Esophagus muscularis mucosa (tissue), 4 donors: Measurements from ENCODE around the gene IGF2R. TPM values are rescaled to one million over a fixed set of nuclear protein-coding genes. Genes with fewer than 3 reads are reported as not detected.
A peak's percentile ranks its signal among the peaks of the same experiment; 100 is the strongest.

Experiments
- DNase-seq: peaks from one replicate; pipeline ENCODE4 v3.0.0-alpha.2; 2017; ENCODE audit errors: extremely low spot score
- H3K27ac ChIP-seq, 4 donors: fragments of 200-600 bp; sonication (generic); replicated peaks in 1 of 4; 1 replicate in 3 of 4; 2 replicates in 1 of 4; pipeline ENCODE4 v1.5.1; 2016 to 2019; ENCODE audit warnings: mild to moderate bottlenecking in 1 of 4
- H3K27me3 ChIP-seq, 4 donors: fragments of 200-600 bp; sonication (generic); one replicate each; pipeline versions ENCODE4 v1.5.1 to v1.6.0; 2016 to 2019
- H3K36me3 ChIP-seq, 4 donors: fragments of 200-600 bp; sonication (generic); one replicate each; pipeline ENCODE4 v1.5.1; 2016 to 2019
- H3K4me1 ChIP-seq, 4 donors: fragments of 200-600 bp; sonication (generic); one replicate each; pipeline ENCODE4 v1.5.1; 2016 to 2019
- H3K4me3 ChIP-seq, 4 donors: fragments of 200-600 bp; sonication (generic); 1 replicate in 2 of 4; 2 replicates in 2 of 4; pipeline ENCODE4 v1.5.1; 2016 to 2019; ENCODE audit warnings: mild to moderate bottlenecking in 4 of 4, moderate library complexity in 1 of 4
- H3K9me3 ChIP-seq, 4 donors: fragments of 200-600 bp; sonication (generic); 1 replicate in 3 of 4; 2 replicates in 1 of 4; pipeline ENCODE4 v1.5.1; 2016 to 2019
- EP300 ChIP-seq: sonication (generic); formaldehyde crosslinking; IDR thresholded peaks from one replicate; pipeline ENCODE4 v1.6.1; 2017; ENCODE audit warnings: antibody characterized with exemption
- POLR2A ChIP-seq: fragments of 450-650 bp; IDR thresholded peaks from one replicate; pipeline ENCODE4 v1.6.1; 2017; ENCODE audit warnings: antibody characterized with exemption, moderate library complexity, mild to moderate bottlenecking, low read depth
- POLR2AphosphoS5 ChIP-seq, 2 donors: sonication (generic); formaldehyde crosslinking; IDR thresholded peaks; one replicate each; pipeline ENCODE4 v1.6.1; 2017; ENCODE audit warnings: antibody characterized with exemption in 2 of 2
- WGBS: methylation state at CpG from one replicate; pipeline ENCODE4 v1.1.5; 2018; 5-methylcytosine and 5-hydroxymethylcytosine counted together
- intact Hi-C: fragments of 100-400 bp; cut with DNase I; formaldehyde crosslinking; loops from one replicate; pipeline ENCODE4 v1.15.1; 2023
- total RNA-seq, 4 donors: library from RNA; depleted of rRNA; stranded (reverse); fragments of >200 nt; gene quantifications; one replicate each; pipeline versions ENCODE4 v1.1.0 to v1.2.1, GENCODE V29; 2016
- TF ChIP-seq, protein P1 (sequence below), 3 experiments: fragments of 200-600 bp in 2 of 3; fragments of 450-650 bp in 1 of 3; sonication (generic) in 2 of 3; IDR thresholded peaks; one replicate each; pipeline ENCODE4 v1.5.1; 2017 to 2019; ENCODE audit warnings: antibody characterized with exemption in 3 of 3, mild to moderate bottlenecking in 2 of 3, moderate library complexity in 1 of 3

IGF2R gene
- total RNA-seq, 4 donors from 2014 or later, result 43.6 to 75.3 (median 58.4) TPM

DNA sequence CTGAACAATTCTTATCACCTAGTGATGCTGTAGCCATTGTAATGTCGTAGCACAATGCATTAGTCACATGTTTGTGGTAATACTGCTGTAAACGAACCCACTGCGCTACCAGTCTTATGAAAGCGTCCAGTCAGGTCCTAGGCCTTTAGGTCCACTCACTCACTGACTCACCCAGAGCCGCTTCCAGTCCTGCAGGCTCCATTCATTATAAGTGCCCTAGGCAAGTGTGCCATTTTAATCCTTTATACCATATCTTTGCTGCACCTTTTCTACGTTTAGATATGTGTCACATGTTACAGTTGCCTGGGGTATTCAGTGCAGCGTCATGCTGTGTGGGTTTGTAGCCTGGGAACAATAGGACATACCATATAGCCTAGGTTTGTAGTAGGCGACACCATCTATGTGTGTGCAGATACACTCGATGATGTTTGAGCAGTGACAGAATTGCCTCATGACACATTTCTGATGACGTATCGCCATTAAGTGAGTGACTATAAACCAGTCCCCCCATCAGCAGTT lies 15.4 kb downstream of the IGF2R start:
- WGBS, result 85% methylated on average over 11 of the region's 11 CpGs
- Histone ChIP-seq H3K36me3 (no peaks in the 10 kb centered on the region), H3K27ac (no peak overlapping the region), H3K9me3 (no peaks in the 10 kb centered on the region), H3K4me1 (peaks cover 60 to 86% (median 76%) of the 10 kb centered on the region in 4 donors), H3K4me3 (no peak overlapping the region), H3K27me3 (no peaks in the 10 kb centered on the region)
- TF ChIP-seq, protein P1, sequence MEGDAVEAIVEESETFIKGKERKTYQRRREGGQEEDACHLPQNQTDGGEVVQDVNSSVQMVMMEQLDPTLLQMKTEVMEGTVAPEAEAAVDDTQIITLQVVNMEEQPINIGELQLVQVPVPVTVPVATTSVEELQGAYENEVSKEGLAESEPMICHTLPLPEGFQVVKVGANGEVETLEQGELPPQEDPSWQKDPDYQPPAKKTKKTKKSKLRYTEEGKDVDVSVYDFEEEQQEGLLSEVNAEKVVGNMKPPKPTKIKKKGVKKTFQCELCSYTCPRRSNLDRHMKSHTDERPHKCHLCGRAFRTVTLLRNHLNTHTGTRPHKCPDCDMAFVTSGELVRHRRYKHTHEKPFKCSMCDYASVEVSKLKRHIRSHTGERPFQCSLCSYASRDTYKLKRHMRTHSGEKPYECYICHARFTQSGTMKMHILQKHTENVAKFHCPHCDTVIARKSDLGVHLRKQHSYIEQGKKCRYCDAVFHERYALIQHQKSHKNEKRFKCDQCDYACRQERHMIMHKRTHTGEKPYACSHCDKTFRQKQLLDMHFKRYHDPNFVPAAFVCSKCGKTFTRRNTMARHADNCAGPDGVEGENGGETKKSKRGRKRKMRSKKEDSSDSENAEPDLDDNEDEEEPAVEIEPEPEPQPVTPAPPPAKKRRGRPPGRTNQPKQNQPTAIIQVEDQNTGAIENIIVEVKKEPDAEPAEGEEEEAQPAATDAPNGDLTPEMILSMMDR (IDR thresholded peaks at IDR 0.05), result no peak
- TF ChIP-seq POLR2A (no peak), POLR2AphosphoS5 (IDR thresholded peaks at IDR 0.05) (no peak), EP300 (no peak)
- intact Hi-C loops, result loop anchor here (5.0 kb wide), 1 partner anchor 43 kb away; no protein-coding TSS in a partner anchor
- DNase-seq, result no peak

DNA sequence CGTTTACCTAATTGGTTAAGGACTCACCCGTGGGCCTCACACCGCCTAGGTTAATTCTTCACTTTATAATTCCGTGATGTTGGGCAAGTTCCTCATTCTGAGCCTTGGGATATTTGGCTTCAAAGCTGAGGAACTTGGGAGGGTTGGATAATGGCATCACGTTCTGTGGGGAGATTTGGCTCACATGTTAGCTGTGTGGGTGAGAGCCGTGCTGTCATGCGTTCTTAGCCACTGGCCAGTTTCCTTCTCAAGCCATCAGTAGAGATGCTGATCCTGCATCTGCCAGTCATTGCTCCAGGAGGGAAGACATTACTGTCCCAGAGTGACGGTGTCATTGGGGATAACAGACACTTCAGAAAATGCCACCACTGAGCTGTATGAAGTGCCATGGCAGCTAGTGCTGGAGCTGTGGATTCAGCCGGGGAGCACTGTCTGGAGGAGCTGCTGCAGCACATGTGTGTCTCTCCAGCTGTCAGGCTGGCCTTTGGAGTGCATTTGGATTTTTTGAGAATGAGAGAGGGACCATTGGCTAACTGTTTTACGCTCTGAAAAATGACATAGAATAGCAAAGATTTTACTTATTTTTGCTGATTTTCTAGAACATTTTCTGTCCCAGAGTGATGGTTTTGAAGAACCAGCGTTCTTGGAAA lies 16.5 kb downstream of the IGF2R start:
- Histone ChIP-seq H3K27ac (peak overlapping the region in 1 of 4 donors; percentile 12), H3K4me1 (peaks cover 66 to 86% (median 80%) of the 10 kb centered on the region in 4 donors)

DNA sequence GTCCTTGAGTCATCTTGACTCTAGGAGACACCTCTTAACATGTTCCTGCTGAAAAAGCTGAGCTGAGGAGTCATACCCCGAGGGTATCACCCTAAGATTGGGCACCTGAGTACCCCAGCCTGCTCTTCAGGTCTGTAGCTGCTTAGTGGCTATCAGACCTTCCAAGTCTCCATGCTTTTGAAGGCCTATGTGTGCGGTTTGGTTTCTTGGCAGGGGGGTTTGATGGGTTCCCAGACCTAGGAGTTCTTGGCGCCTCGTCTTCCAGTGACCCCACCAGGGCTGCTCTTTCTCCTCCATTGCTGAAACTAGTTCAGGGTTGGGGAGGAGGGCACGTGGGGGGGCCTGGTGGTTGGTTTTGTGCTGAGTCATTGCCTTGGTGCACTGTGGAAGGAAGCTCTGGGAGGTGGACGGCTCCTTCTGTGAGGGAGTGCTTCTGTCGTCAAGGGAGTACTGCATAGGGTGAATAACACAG lies 20.1 kb downstream of the IGF2R start:
- Histone ChIP-seq H3K27me3 (no peaks in the 10 kb centered on the region), H3K36me3 (peaks cover 0 to 13% (median 8%) of the 10 kb centered on the region in 4 donors), H3K27ac (no peak overlapping the region), H3K4me3 (no peak overlapping the region), H3K4me1 (peaks cover 36 to 50% (median 44%) of the 10 kb centered on the region in 4 donors), H3K9me3 (no peaks in the 10 kb centered on the region)
- intact Hi-C loops, result no loop called here
- DNase-seq, result no peak
- 83% methylated on average over 7 of the region's 7 CpGs for WGBS
- no peak for TF ChIP-seq POLR2AphosphoS5 (IDR thresholded peaks at IDR 0.05)
- TF ChIP-seq POLR2A, result no peak
- no peak for TF ChIP-seq EP300
- TF ChIP-seq, protein P1 (IDR thresholded peaks at IDR 0.05), result no peak

More for the DNA sequence above, 16.5 kb downstream of the IGF2R start:
- H3K36me3 ChIP-seq, result no peaks in the 10 kb centered on the region
- no peak overlapping the region for H3K4me3 ChIP-seq
- TF ChIP-seq POLR2AphosphoS5 (IDR thresholded peaks at IDR 0.05) (no peak), POLR2A (no peak), EP300 (no peak)
- TF ChIP-seq, protein P1 (IDR thresholded peaks at IDR 0.05), result no peak
- H3K9me3 ChIP-seq, result no peaks in the 10 kb centered on the region
- WGBS, result 70% methylated on average over 10 of the region's 11 CpGs
- no peak for DNase-seq
- intact Hi-C loops, result no loop called here
- H3K27me3 ChIP-seq, result no peaks in the 10 kb centered on the region

DNA sequence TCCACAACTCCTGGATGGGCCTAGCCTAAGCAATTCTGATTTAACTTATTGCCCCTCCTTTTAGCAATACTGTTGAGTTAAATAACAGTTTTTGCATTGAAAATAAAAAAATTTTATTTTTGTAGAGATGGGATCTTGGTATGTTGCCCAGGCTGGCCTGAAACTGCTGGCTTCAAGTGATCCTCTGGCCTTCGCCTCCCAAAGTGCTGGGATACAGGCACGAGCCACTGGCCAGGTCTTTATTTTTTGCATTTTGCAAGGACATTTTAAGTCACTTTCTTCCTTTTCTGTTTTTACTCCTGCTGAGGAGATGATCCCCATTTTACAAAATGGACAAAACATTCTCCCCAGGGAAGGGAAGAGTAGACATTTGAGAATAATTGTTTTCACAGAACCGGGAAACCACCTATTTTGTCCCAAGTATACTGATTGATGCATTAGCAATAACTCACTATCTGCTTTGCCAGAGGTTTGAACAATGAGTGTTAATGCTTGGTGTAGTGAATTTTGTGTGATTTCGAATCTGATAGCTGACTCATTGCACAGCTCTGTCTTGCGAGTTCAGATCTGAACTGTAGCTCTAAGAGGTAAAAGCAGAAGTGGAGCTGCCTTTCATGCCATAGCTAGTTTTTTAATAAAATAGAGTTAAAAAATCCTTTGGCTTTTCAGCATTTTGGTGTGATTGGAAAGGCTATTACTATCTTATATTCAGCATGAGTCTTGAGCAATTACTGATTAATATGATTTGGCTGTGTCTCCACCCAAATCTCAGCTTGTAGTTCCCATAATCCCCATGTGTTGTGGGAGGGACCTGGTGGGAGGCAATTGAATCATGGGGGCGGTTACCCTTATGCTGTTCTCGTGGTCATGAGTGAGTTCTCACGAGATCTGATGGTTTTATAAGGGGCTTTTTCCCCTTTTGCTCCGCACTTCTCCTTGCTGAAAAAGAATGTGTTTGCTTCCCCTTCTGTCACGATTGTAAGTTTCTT lies 20.9 kb downstream of the IGF2R start:
- Histone ChIP-seq H3K4me1 (peaks cover 29 to 50% (median 37%) of the 10 kb centered on the region in 4 donors), H3K36me3 (peaks cover 0 to 13% (median 8%) of the 10 kb centered on the region in 4 donors), H3K9me3 (no peaks in the 10 kb centered on the region), H3K27ac (no peak overlapping the region), H3K27me3 (no peaks in the 10 kb centered on the region), H3K4me3 (no peak overlapping the region)
- intact Hi-C loops, result no loop called here
- no peak for DNase-seq
- TF ChIP-seq POLR2A, result no peak
- TF ChIP-seq, protein P1 (IDR thresholded peaks at IDR 0.05), result no peak
- TF ChIP-seq POLR2AphosphoS5 (IDR thresholded peaks at IDR 0.05), result no peak
- no peak for TF ChIP-seq EP300
- 68% methylated on average over 10 of the region's 10 CpGs for WGBS
